IMR-90 (cell line): ENCODE measurements around the gene PLEKHH1. TPM values are rescaled to one million over a fixed set of nuclear protein-coding genes. Genes with fewer than 3 reads are reported as not detected.

Experiments
- ATAC-seq: fragments of 200-7000 bp; cut with Tn5 transposase; 2 replicates; pipeline ENCODE4 v1.9.1; 2020; ENCODE audit warnings: low read depth, mild to moderate bottlenecking, moderate library complexity
- BruUV-seq: library from RNA; stranded (reverse); fragments of 400-500 nt; replicated peaks from 2 replicates; lab custom pipeline; 2021; lab: Mats Ljungman, UMichigan
- CTCF ChIA-PET: fragments of 300-600 bp; formaldehyde crosslinking; extraction: SDS; loops from one replicate; lab custom pipeline; 2021; ENCODE audit warnings: antibody characterized with exemption; lab: Yijun Ruan, JAX
- POLR2A ChIA-PET: fragments of 300-600 bp; sonication (Branson Sonifier 250); formaldehyde crosslinking; loops from one replicate; lab custom pipeline; 2022; ENCODE audit warnings: antibody characterized with exemption; ENCODE audit not compliant: unreplicated experiment; lab: Charles Lee
- DNase-seq: peaks from one replicate; pipeline ENCODE4 v3.0.0; 2013
- H2AFZ ChIP-seq: replicated peaks from 2 replicates; pipeline ENCODE3; 2013; ENCODE audit warnings: low read length, mild to moderate bottlenecking; ENCODE audit not compliant: poor library complexity
- H2AK5ac ChIP-seq: 2 replicates; pipeline ENCODE4 v1.6.1; 2013; ENCODE audit warnings: low read depth, low read length, inconsistent platforms
- H2AK9ac ChIP-seq: replicated peaks from 2 replicates; pipeline ENCODE3; 2013; ENCODE audit warnings: mild to moderate bottlenecking, low read depth, low read length, moderate library complexity; ENCODE audit not compliant: poor library complexity
- H2BK120ac ChIP-seq: 2 replicates; pipeline ENCODE4 v1.6.1; 2013; ENCODE audit warnings: low read depth, low read length, inconsistent platforms
- H2BK15ac ChIP-seq: 3 replicates; pipeline ENCODE4 v1.6.1; 2013; ENCODE audit warnings: low read depth, low read length, inconsistent platforms
- H2BK20ac ChIP-seq: 2 replicates; pipeline ENCODE4 v1.6.1; 2013; ENCODE audit warnings: low read depth, mild to moderate bottlenecking, inconsistent platforms, low read length, moderate library complexity
- H2BK5ac ChIP-seq: 2 replicates; pipeline ENCODE4 v1.6.1; 2013; ENCODE audit warnings: mild to moderate bottlenecking, low read depth, low read length, inconsistent platforms; ENCODE audit not compliant: poor library complexity, severe bottlenecking
- H3K14ac ChIP-seq: replicated peaks from 2 replicates; pipeline ENCODE4 v1.6.1; 2013; ENCODE audit warnings: low read depth, low read length, inconsistent platforms
- H3K18ac ChIP-seq: 2 replicates; pipeline ENCODE4 v1.6.1; 2013; ENCODE audit warnings: low read depth, low read length, control low read depth
- H3K23ac ChIP-seq: 2 replicates; pipeline ENCODE4 v1.6.1; 2013; ENCODE audit warnings: low read depth, low read length, inconsistent platforms
- H3K27ac ChIP-seq: 2 replicates; pipeline ENCODE4 v1.5.1; 2013; ENCODE audit warnings: mild to moderate bottlenecking, control low read depth, low read length; ENCODE audit not compliant: insufficient read depth
- H3K27me3 ChIP-seq: 2 replicates; pipeline ENCODE4 v1.6.1; 2013; ENCODE audit warnings: low read length; ENCODE audit not compliant: control insufficient read depth, insufficient read depth
- H3K36me3 ChIP-seq: 2 replicates; pipeline ENCODE4 v1.6.1; 2013; ENCODE audit warnings: low read length, mixed read lengths; ENCODE audit not compliant: control insufficient read depth, insufficient read depth
- H3K4ac ChIP-seq: 2 replicates; pipeline ENCODE4 v1.6.1; 2013; ENCODE audit warnings: low read depth, low read length, inconsistent platforms
- H3K4me1 ChIP-seq: 2 replicates; pipeline ENCODE4 v1.6.1; 2013; ENCODE audit warnings: low read length, mixed read lengths; ENCODE audit not compliant: control insufficient read depth, insufficient read depth
- H3K4me2 ChIP-seq: 2 replicates; pipeline ENCODE4 v1.6.1; 2013; ENCODE audit warnings: low read depth, mild to moderate bottlenecking, control low read depth, low read length, moderate library complexity
- H3K4me3 ChIP-seq: 2 replicates; pipeline ENCODE4 v1.5.1; 2013; ENCODE audit warnings: low read depth, mild to moderate bottlenecking, control low read depth, low read length, moderate library complexity; ENCODE audit not compliant: insufficient read depth
- H3K56ac ChIP-seq: 2 replicates; pipeline ENCODE4 v1.6.1; 2013; ENCODE audit warnings: low read length, inconsistent platforms; ENCODE audit not compliant: insufficient read depth; ENCODE audit errors: extremely low read depth
- H3K79me1 ChIP-seq, 2 experiments: 2 replicates each; pipeline ENCODE4 v1.6.1; 2013; ENCODE audit warnings: low read length in 2 of 2, inconsistent platforms in 1 of 2, low read depth in 1 of 2
- H3K9ac ChIP-seq: 2 replicates; pipeline ENCODE4 v1.6.1; 2013; ENCODE audit warnings: low read depth, low read length, control low read depth
- H3K9me1 ChIP-seq: 2 replicates; pipeline ENCODE4 v1.6.1; 2013; ENCODE audit warnings: low read length, inconsistent platforms; ENCODE audit not compliant: insufficient read depth
- H3K9me3 ChIP-seq: 2 replicates; pipeline ENCODE4 v1.6.1; 2013; ENCODE audit warnings: low read length; ENCODE audit not compliant: control insufficient read depth, insufficient read depth
- H4K20me1 ChIP-seq: 2 replicates; pipeline ENCODE4 v1.6.1; 2013; ENCODE audit warnings: low read length, inconsistent platforms; ENCODE audit not compliant: insufficient read depth
- H4K5ac ChIP-seq: 2 replicates; pipeline ENCODE4 v1.6.1; 2013; ENCODE audit warnings: mild to moderate bottlenecking, low read depth, low read length, control low read depth
- H4K8ac ChIP-seq, 2 experiments: 2 replicates each; pipeline ENCODE4 v1.6.1; 2013; ENCODE audit warnings: low read depth in 2 of 2, low read length in 2 of 2, control low read depth in 1 of 2, inconsistent platforms in 1 of 2
- H4K91ac ChIP-seq: 2 replicates; pipeline ENCODE4 v1.6.1; 2013; ENCODE audit warnings: low read depth, low read length, inconsistent platforms; ENCODE audit not compliant: insufficient read depth
- CTCF ChIP-seq: conservative IDR thresholded peaks from 2 replicates; pipeline ENCODE4 v1.5.1; 2012; ENCODE audit warnings: mild to moderate bottlenecking, low read depth, low read length, improper control_type of control experiment
- ELK1 ChIP-seq: fragments of 150-350 bp; IDR thresholded peaks from 2 replicates; pipeline ENCODE4 v1.6.1; 2016; ENCODE audit warnings: low read depth, mild to moderate bottlenecking, low read length, moderate library complexity, borderline replicate concordance
- FOS ChIP-seq: fragments of 150-350 bp; IDR thresholded peaks from 2 replicates; pipeline ENCODE4 v1.6.1; 2016; ENCODE audit warnings: low read depth, low read length
- MAZ ChIP-seq: IDR thresholded peaks from 2 replicates; pipeline ENCODE4 v1.6.1; 2012; ENCODE audit warnings: low read depth, mild to moderate bottlenecking, low read length, improper control_type of control experiment, moderate library complexity, borderline replicate concordance
- NFE2L2 ChIP-seq: fragments of 150-350 bp; IDR thresholded peaks from 2 replicates; pipeline ENCODE4 v1.6.1; 2016; ENCODE audit warnings: low read depth, mild to moderate bottlenecking, low read length
- WGBS, 2 experiments: methylation state at CpG; one replicate each; pipeline versions ENCODE4 v1.1.5 to v1.1.7; 2013; ENCODE audit warnings: missing lambda C conversion rate in 2 of 2; ENCODE audit not compliant: insufficient read length in 1 of 2; ENCODE audit errors: extremely low coverage in 2 of 2; 5-methylcytosine and 5-hydroxymethylcytosine counted together
- dilution Hi-C: fragments of 300-500 bp; cut with HindIII; formaldehyde crosslinking; loops from one replicate; pipeline ENCODE4 v1.14.3; 2018; ENCODE audit warnings: low sequenced_read_pairs; ENCODE audit not compliant: unreplicated experiment
- in situ Hi-C: fragments of 300-500 bp; cut with MboI; formaldehyde crosslinking; loops from 3 replicates; pipeline ENCODE4 v1.14.3; 2019; ENCODE audit warnings: low sequenced_read_pairs, inconsistent platforms, mixed read lengths
- intact Hi-C: fragments of 100-400 bp; cut with micrococcal nuclease; formaldehyde crosslinking; loops from 2 replicates; pipeline ENCODE4 v1.10.0; 2022
- polyA plus RNA-seq, 3 experiments: library from polyadenylated mRNA; depleted of rRNA; stranded (reverse); fragments of >200 nt; gene quantifications; 2 replicates each; pipeline ENCODE4 v1.2.3, GENCODE V29; 2012; ENCODE audit warnings: low replicate concordance in 1 of 3
- total RNA-seq: library from RNA; depleted of rRNA; stranded (reverse); fragments of >200 nt; gene quantifications from 2 replicates; pipeline ENCODE4 v1.2.3, GENCODE V29; 2012

PLEKHH1 gene
- total and polyA plus RNA-seq, 2 of the 4 experiments (the other 2 are of a cell fraction) = under 0.01 to 0.34 TPM

- no peak overlapping the region for H2BK120ac ChIP-seq
- H4K91ac ChIP-seq = no peak overlapping the region
- no peak overlapping the region for H2BK20ac ChIP-seq
- no peaks in the 10 kb centered on the region for H3K4me1 ChIP-seq
- WGBS, 2 experiments = no CpG with 5 or more reads among the region's 5 CpGs
- H3K27ac ChIP-seq = no peak overlapping the region
- no peaks in the 10 kb centered on the region for H3K9me1 ChIP-seq
- intact Hi-C loops = no loop called here
- TF ChIP-seq FOS (no peak), NFE2L2 (no peak), MAZ (no peak), CTCF (no peak), ELK1 (no peak)
- ATAC-seq (no peak), DNase-seq (no peak)
- CTCF ChIA-PET = interaction anchor here (0.8 kb wide), 1 partner anchor 57 kb away, joined by 4 read pairs; no protein-coding TSS in a partner anchor
- no peak overlapping the region for H2AK9ac ChIP-seq
- no peak overlapping the region for H3K23ac ChIP-seq
- no peaks in the 10 kb centered on the region for H3K36me3 ChIP-seq
- H4K20me1 ChIP-seq = no peaks in the 10 kb centered on the region
- no peaks in the 10 kb centered on the region for H3K79me1 ChIP-seq
- no peak overlapping the region for H2AK5ac ChIP-seq
- no peaks in the 10 kb centered on the region for H3K9me3 ChIP-seq
- H2AFZ ChIP-seq = no peak overlapping the region
- POLR2A ChIA-PET = no interaction called here
- in situ Hi-C loops = no loop called here
- H3K18ac ChIP-seq = no peak overlapping the region
- H4K8ac ChIP-seq = no peak overlapping the region
- H4K5ac ChIP-seq = no peak overlapping the region
- H3K4me2 ChIP-seq = no peak overlapping the region
- no peak overlapping the region for H3K9ac ChIP-seq
- H2BK5ac ChIP-seq = no peak overlapping the region
- H3K14ac ChIP-seq = no peak overlapping the region
- peaks cover 64% of the 10 kb centered on the region for H3K27me3 ChIP-seq
- no peak overlapping the region for H3K4ac ChIP-seq
- no peak overlapping the region for H2BK15ac ChIP-seq
- dilution Hi-C loops = no loop called here
- no TSS peak for BruUV-seq
- H3K4me3 ChIP-seq = no peak overlapping the region
- H3K56ac ChIP-seq = no peak overlapping the region
Observed at GRCh38 chr14:67519406-67519805, 13.7 kb upstream of the PLEKHH1 start.
